B cell (primary cell): ENCODE data around the gene MNAT1. TPM values are rescaled to one million over a fixed set of nuclear protein-coding genes. Genes with fewer than 3 reads are reported as not detected.

Experiments used
- ATAC-seq: fragments of 200-7000 bp; cut with Tn5 transposase; one replicate; pipeline ENCODE4 v1.10.0; 2021; ENCODE audit warnings: low read depth, mild to moderate bottlenecking, moderate number of reproducible peaks, moderate library complexity
- CTCF ChIA-PET: fragments of 350-600 bp; sonication (Branson Sonifier 250); formaldehyde crosslinking; loops from one replicate; lab custom pipeline; 2021; ENCODE audit warnings: antibody characterized with exemption, inconsistent platforms; lab: Charles Lee
- POLR2A ChIA-PET: fragments of 350-600 bp; sonication (Branson Sonifier 250); formaldehyde crosslinking; loops from one replicate; lab custom pipeline; 2021; ENCODE audit warnings: antibody characterized with exemption; lab: Charles Lee
- DNase-seq: peaks from one replicate; pipeline ENCODE4 v3.0.0; 2013
- H2AFZ ChIP-seq: 2 replicates; pipeline ENCODE4 v1.6.1; 2012; ENCODE audit warnings: mild to moderate bottlenecking, low read depth, low read length; ENCODE audit not compliant: insufficient read depth, poor library complexity, severe bottlenecking
- H3K27ac ChIP-seq, 2 donors: 1 replicate in 1 of 2; 2 replicates in 1 of 2; pipeline ENCODE4 v1.5.1; 2012 to 2013; ENCODE audit warnings: low read length in 2 of 2, mild to moderate bottlenecking in 2 of 2, moderate library complexity in 1 of 2
- H3K27me3 ChIP-seq, 4 experiments: fragments of 200-600 bp in 1 of 4; sonication (generic) in 1 of 4; replicated peaks in 1 of 4; 1 replicate in 2 of 4; 2 replicates in 2 of 4; pipeline versions ENCODE4 v1.6.1 to v1.7.0; 2013 to 2016; ENCODE audit warnings: low read length in 3 of 4, mild to moderate bottlenecking in 2 of 4, mixed read lengths in 1 of 4, moderate library complexity in 1 of 4; ENCODE audit not compliant: insufficient read depth in 4 of 4, control insufficient read depth in 3 of 4; ENCODE audit errors: control extremely low read depth in 1 of 4
- H3K36me3 ChIP-seq, 2 experiments: replicated peaks in 1 of 2; 1 replicate in 1 of 2; 2 replicates in 1 of 2; pipeline versions ENCODE4 v1.6.1 to v1.7.1; 2013; ENCODE audit warnings: low read length in 1 of 2; ENCODE audit not compliant: insufficient read depth in 2 of 2, control insufficient read depth in 1 of 2; ENCODE audit errors: control extremely low read depth in 1 of 2, extremely low read depth in 1 of 2
- H3K4me1 ChIP-seq, 2 donors: fragments of 200-600 bp in 1 of 2; sonication (generic) in 1 of 2; 1 replicate in 1 of 2; 2 replicates in 1 of 2; pipeline versions ENCODE4 v1.5.1 to v1.6.1; 2013 to 2017; ENCODE audit warnings: low read length in 2 of 2; ENCODE audit not compliant: control insufficient read depth in 2 of 2, insufficient read depth in 2 of 2
- H3K4me2 ChIP-seq: replicated peaks from 2 replicates; pipeline ENCODE3; 2012; ENCODE audit warnings: mild to moderate bottlenecking, low read depth, low read length; ENCODE audit not compliant: poor library complexity, severe bottlenecking
- H3K4me3 ChIP-seq, 5 experiments: fragments of 200-600 bp in 1 of 5; sonication (generic) in 1 of 5; 1 replicate in 3 of 5; 2 replicates in 2 of 5; pipeline versions ENCODE4 v1.5.1 to v1.7.0; 2011 to 2016; ENCODE audit warnings: low read length in 4 of 5, mild to moderate bottlenecking in 4 of 5, low read depth in 2 of 5, control low read depth in 1 of 5, moderate library complexity in 1 of 5; ENCODE audit not compliant: insufficient read depth in 1 of 5; ENCODE audit errors: control extremely low read depth in 1 of 5, extremely low read depth in 1 of 5
- H3K79me2 ChIP-seq: fragments of 200-600 bp; sonication (generic); one replicate; pipeline ENCODE4 v1.6.0; 2016; ENCODE audit warnings: low read length; ENCODE audit not compliant: control insufficient read depth, insufficient read depth
- H3K9ac ChIP-seq: fragments of 200-600 bp; sonication (generic); 2 replicates; pipeline ENCODE4 v1.6.1; 2017; ENCODE audit warnings: mild to moderate bottlenecking, low read length, moderate library complexity
- H3K9me3 ChIP-seq, 3 donors: one replicate each; pipeline versions ENCODE4 v1.6.1 to v1.7.1; 2013; ENCODE audit warnings: low read length in 2 of 3; ENCODE audit not compliant: control insufficient read depth in 2 of 3, insufficient read depth in 1 of 3; ENCODE audit errors: control extremely low read depth in 1 of 3
- H4K20me1 ChIP-seq: 2 replicates; pipeline ENCODE4 v1.6.0; 2012; ENCODE audit warnings: mild to moderate bottlenecking, low read length; ENCODE audit not compliant: insufficient read depth, control insufficient read depth, poor library complexity, severe bottlenecking
- H3K27ac Mint-ChIP-seq: one replicate; pipeline ENCODE4 v1.8.0; 2021; ENCODE audit warnings: mixed read lengths
- H3K27me3 Mint-ChIP-seq: one replicate; pipeline ENCODE4 v1.8.0; 2021; ENCODE audit warnings: mixed read lengths
- H3K4me1 Mint-ChIP-seq: one replicate; pipeline ENCODE4 v1.8.0; 2021; ENCODE audit warnings: mixed read lengths
- H3K4me3 Mint-ChIP-seq: one replicate; pipeline ENCODE4 v1.8.0; 2021; ENCODE audit warnings: mixed read lengths
- H3K9me3 Mint-ChIP-seq: one replicate; pipeline ENCODE4 v1.8.0; 2022; ENCODE audit warnings: mixed read lengths; ENCODE audit not compliant: insufficient read depth
- EZH2 ChIP-seq: IDR thresholded peaks from 2 replicates; pipeline ENCODE4 v1.6.1; 2012; ENCODE audit warnings: borderline replicate concordance, low read depth, mild to moderate bottlenecking, moderate library complexity, low read length; ENCODE audit not compliant: insufficient read depth, poor library complexity, severe bottlenecking
- WGBS: methylation state at CpG from one replicate; pipeline ENCODE4 v1.1.5; 2013; ENCODE audit warnings: missing lambda C conversion rate; ENCODE audit not compliant: insufficient coverage; 5-methylcytosine and 5-hydroxymethylcytosine counted together
- intact Hi-C: fragments of 100-400 bp; cut with micrococcal nuclease; formaldehyde crosslinking; loops from one replicate; pipeline ENCODE4 v1.10.0; 2022
- polyA plus RNA-seq: library from polyadenylated mRNA; depleted of rRNA; stranded (reverse); fragments of >200 nt; gene quantifications from 2 replicates; pipeline ENCODE4 v1.2.3, GENCODE V29; 2012
- total RNA-seq, 2 donors: library from RNA; stranded (reverse); fragments of 120-200 nt in 1 of 2; gene quantifications; 1 replicate in 1 of 2; 2 replicates in 1 of 2; pipeline versions ENCODE4 v1.2.3 to v1.2.4, GENCODE V29; 2013 to 2022
- TF ChIP-seq, protein P1 (sequence below): fragments of 200-600 bp; IDR thresholded peaks from one replicate; pipeline ENCODE4 v1.8.0; 2022; ENCODE audit warnings: antibody characterized with exemption, mild to moderate bottlenecking

The MNAT1 gene
- total and polyA plus RNA-seq, 2 donors (not counting 1 experiment from before 2014, with no cell fraction given), result 15.2 to 28.2 TPM

DNA sequence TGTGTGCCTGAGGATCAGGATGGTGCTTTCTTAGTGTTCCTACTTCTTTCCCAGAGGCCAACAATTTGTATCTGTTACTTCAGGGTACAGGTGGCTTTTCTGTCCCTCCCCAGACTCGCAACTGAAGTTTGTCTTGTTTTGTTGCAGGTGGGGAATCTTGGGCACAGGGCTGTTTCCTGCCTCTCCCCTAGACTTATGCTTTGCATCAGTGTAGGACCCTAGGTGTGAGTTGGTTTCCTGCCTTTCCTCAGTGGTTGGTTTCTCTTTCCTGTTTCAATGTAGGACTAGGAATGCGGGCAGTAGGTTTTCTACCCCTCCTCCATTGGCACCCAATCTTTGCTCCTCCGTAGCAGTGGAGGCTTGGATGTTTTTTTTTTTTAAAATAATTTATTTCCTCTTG lies 159.3 kb downstream of the MNAT1 start:
- DNase-seq (no peak), ATAC-seq (no peak)
- H3K4me2 ChIP-seq, result no peak overlapping the region
- H3K4me1 ChIP-seq, result no peaks in the 10 kb centered on the region
- CTCF ChIA-PET, result no interaction called here
- Mint-ChIP-seq H3K9me3 (no peaks in the 10 kb centered on the region), H3K27me3 (no peaks in the 10 kb centered on the region), H3K4me1 (peaks cover 15% of the 10 kb centered on the region), H3K4me3 (no peak overlapping the region), H3K27ac (no peak overlapping the region)
- no CpG with 5 or more reads among the region's 3 CpGs for WGBS
- intact Hi-C loops, result no loop called here
- H3K9me3 ChIP-seq, result no peaks in the 10 kb centered on the region
- H3K36me3 ChIP-seq, result no peaks in the 10 kb centered on the region
- no peak overlapping the region for H3K4me3 ChIP-seq
- no peak overlapping the region for H3K9ac ChIP-seq
- no peaks in the 10 kb centered on the region for H3K27me3 ChIP-seq
- no peaks in the 10 kb centered on the region for H3K79me2 ChIP-seq
- H2AFZ ChIP-seq, result no peak overlapping the region
- H4K20me1 ChIP-seq, result no peaks in the 10 kb centered on the region
- no peak overlapping the region for H3K27ac ChIP-seq
- no peak for TF ChIP-seq EZH2
- TF ChIP-seq, protein P1, sequence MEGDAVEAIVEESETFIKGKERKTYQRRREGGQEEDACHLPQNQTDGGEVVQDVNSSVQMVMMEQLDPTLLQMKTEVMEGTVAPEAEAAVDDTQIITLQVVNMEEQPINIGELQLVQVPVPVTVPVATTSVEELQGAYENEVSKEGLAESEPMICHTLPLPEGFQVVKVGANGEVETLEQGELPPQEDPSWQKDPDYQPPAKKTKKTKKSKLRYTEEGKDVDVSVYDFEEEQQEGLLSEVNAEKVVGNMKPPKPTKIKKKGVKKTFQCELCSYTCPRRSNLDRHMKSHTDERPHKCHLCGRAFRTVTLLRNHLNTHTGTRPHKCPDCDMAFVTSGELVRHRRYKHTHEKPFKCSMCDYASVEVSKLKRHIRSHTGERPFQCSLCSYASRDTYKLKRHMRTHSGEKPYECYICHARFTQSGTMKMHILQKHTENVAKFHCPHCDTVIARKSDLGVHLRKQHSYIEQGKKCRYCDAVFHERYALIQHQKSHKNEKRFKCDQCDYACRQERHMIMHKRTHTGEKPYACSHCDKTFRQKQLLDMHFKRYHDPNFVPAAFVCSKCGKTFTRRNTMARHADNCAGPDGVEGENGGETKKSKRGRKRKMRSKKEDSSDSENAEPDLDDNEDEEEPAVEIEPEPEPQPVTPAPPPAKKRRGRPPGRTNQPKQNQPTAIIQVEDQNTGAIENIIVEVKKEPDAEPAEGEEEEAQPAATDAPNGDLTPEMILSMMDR, result no peak
- POLR2A ChIA-PET, result no interaction called here

DNA sequence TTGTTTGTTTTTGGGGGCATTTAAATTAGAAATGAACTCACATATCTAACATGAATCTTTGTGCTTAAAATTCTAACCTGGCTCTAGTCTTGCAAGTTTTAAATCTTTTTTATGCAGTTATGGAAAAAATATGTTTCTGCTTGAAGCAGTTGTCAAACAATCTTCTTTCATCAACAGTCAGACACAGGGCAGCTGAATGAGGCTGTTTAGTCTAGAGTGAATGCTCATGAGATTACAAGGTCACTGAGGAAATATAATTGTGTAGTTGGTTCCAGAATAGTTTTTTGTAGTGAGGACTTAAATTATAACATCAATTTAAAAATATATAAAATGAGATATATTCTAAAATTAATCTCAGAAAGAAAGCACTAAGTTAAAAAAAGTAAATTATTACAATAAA lies 169.8 kb downstream of the MNAT1 start:
- H3K4me2 ChIP-seq, result no peak overlapping the region
- H3K4me1 Mint-ChIP-seq, result peaks cover 8% of the 10 kb centered on the region
- peaks cover 12% of the 10 kb centered on the region for H4K20me1 ChIP-seq
- H3K79me2 ChIP-seq, result no peaks in the 10 kb centered on the region
- peaks cover 2 to 3% of the 10 kb centered on the region in 2 donors for H3K4me1 ChIP-seq
- ATAC-seq (no peak), DNase-seq (no peak)
- intact Hi-C loops, result no loop called here
- CTCF ChIA-PET, result no interaction called here
- no peak overlapping the region for H2AFZ ChIP-seq
- no peak overlapping the region for H3K4me3 Mint-ChIP-seq
- H3K27ac Mint-ChIP-seq, result no peak overlapping the region
- H3K4me3 ChIP-seq, result no peak overlapping the region
- H3K36me3 ChIP-seq, result no peaks in the 10 kb centered on the region
- H3K27me3 ChIP-seq, result no peaks in the 10 kb centered on the region
- POLR2A ChIA-PET, result no interaction called here
- no peak overlapping the region for H3K27ac ChIP-seq
- no peaks in the 10 kb centered on the region for H3K9me3 Mint-ChIP-seq
- no peak overlapping the region for H3K9ac ChIP-seq
- no peak for TF ChIP-seq EZH2
- TF ChIP-seq, protein P1, result no peak
- H3K27me3 Mint-ChIP-seq, result no peaks in the 10 kb centered on the region
- H3K9me3 ChIP-seq, result no peaks in the 10 kb centered on the region
